A172 (cell line): ENCODE measurements around the gene MTERF2. TPM values are rescaled to one million over a fixed set of nuclear protein-coding genes. Genes with fewer than 3 reads are reported as not detected.

Experiments
- DNase-seq: peaks from one replicate; pipeline ENCODE4 v3.0.0-alpha.2; 2015; ENCODE audit warnings: low spot score
- total RNA-seq: library from RNA; depleted of rRNA; stranded (reverse); fragments of >200 nt; shearing (Covaris generic); gene quantifications from 2 replicates; pipeline ENCODE4 v1.2.3, GENCODE V29; 2014; rRNA removed

Gene MTERF2
- total RNA-seq, 1 experiment from 2014 or later = 13.6 TPM

- DNase-seq = no peak
Observed at GRCh38 chr12:106954462-106955376, 32.2 kb downstream of the MTERF2 start.

GRCh38 chr12:106953352-106954250 is 33.3 kb downstream of the MTERF2 start:
- peak; percentile 60 for DNase-seq

GRCh38 chr12:106950591-106950990 is 36.4 kb downstream of the MTERF2 start:
- no peak for DNase-seq

GRCh38 chr12:106947461-106947860 is 39.5 kb downstream of the MTERF2 start:
- DNase-seq = no peak

- DNase-seq = no peak
Observed at GRCh38 chr12:106945261-106945851, 41.6 kb downstream of the MTERF2 start.

GRCh38 chr12:106942775-106943174 is 44.2 kb downstream of the MTERF2 start:
- DNase-seq = no peak

GRCh38 chr12:106941481-106942156 is 45.3 kb downstream of the MTERF2 start:
- no peak for DNase-seq

GRCh38 chr12:106934277-106934676 is 52.7 kb downstream of the MTERF2 start:
- no peak for DNase-seq

Other genes starting within 250 kb of the MTERF2 start
- 11.3 and 20.7 TPM in 2 replicates for gene RIC8B, start 212.5 kb downstream of the MTERF2 start, total RNA-seq
- 48.1 and 53.0 TPM in 2 replicates for gene TMEM263, start 31.2 kb downstream of the MTERF2 start, total RNA-seq
- 19.0 and 26.4 TPM in 2 replicates for gene CRY1, start 106.4 kb upstream of the MTERF2 start, total RNA-seq